Ovary (tissue), 3 donors: ENCODE results near the gene MARK2.
"Not testable (repeated sequence)": the region's sequence is repeated elsewhere in the genome, so short reads cannot be mapped to it uniquely, and the experiment has no call there.

ENCODE experiments used
- EP300 ChIP-seq: sonication (generic); formaldehyde crosslinking; IDR thresholded peaks from one replicate; pipeline ENCODE4 v1.6.1; 2017; ENCODE audit warnings: antibody characterized with exemption
- POLR2A ChIP-seq: fragments of 450-650 bp; IDR thresholded peaks from one replicate; pipeline ENCODE4 v1.6.1; 2017; ENCODE audit warnings: antibody characterized with exemption, mild to moderate bottlenecking, moderate library complexity
- TF ChIP-seq, protein P1 (sequence below), 3 donors: fragments of 450-650 bp in 2 of 3; fragments of 200-600 bp in 1 of 3; IDR thresholded peaks; one replicate each; pipeline versions ENCODE4 v1.5.1 to v1.8.0; 2016 to 2022; ENCODE audit warnings: antibody characterized with exemption in 3 of 3, mild to moderate bottlenecking in 1 of 3
- donor health status: DM: no; HTN: no; CAD: no.

DNA sequence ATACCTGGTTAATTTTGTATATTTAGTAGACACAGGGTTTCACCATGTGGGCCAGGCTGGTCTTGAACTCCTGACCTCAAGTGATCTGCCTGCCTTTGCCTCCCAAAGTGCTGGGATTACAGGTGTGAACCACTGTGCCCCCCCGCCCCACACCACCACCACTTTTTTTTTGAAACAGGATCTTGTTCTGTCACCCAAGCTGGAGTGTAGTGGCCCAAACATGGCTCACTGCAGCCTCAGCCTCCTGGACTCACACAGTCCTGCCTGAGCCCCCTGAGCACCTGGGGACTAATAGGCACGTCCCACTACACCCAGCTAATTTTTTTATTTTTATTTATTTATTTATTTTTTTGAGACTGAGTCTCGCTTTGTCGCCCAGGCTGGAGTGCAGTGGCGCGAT, 24.7 kb downstream of the MARK2 start:
- not testable (repeated sequence) for TF ChIP-seq POLR2A, EP300
- TF ChIP-seq, protein P1, sequence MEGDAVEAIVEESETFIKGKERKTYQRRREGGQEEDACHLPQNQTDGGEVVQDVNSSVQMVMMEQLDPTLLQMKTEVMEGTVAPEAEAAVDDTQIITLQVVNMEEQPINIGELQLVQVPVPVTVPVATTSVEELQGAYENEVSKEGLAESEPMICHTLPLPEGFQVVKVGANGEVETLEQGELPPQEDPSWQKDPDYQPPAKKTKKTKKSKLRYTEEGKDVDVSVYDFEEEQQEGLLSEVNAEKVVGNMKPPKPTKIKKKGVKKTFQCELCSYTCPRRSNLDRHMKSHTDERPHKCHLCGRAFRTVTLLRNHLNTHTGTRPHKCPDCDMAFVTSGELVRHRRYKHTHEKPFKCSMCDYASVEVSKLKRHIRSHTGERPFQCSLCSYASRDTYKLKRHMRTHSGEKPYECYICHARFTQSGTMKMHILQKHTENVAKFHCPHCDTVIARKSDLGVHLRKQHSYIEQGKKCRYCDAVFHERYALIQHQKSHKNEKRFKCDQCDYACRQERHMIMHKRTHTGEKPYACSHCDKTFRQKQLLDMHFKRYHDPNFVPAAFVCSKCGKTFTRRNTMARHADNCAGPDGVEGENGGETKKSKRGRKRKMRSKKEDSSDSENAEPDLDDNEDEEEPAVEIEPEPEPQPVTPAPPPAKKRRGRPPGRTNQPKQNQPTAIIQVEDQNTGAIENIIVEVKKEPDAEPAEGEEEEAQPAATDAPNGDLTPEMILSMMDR (IDR thresholded peaks at IDR 0.05), result not testable (repeated sequence)
